ENCODE measurements around the gene METTL1. TPM values are rescaled to one million over a fixed set of nuclear protein-coding genes. Genes with fewer than 3 reads are reported as not detected.

The METTL1 gene
- total and polyA plus RNA-seq, 9 of the 15 experiments (the other 6 are each of a cell fraction or from before 2014, with no cell fraction given): 12.6 to 65.9 (median 39.2) TPM

DNA sequence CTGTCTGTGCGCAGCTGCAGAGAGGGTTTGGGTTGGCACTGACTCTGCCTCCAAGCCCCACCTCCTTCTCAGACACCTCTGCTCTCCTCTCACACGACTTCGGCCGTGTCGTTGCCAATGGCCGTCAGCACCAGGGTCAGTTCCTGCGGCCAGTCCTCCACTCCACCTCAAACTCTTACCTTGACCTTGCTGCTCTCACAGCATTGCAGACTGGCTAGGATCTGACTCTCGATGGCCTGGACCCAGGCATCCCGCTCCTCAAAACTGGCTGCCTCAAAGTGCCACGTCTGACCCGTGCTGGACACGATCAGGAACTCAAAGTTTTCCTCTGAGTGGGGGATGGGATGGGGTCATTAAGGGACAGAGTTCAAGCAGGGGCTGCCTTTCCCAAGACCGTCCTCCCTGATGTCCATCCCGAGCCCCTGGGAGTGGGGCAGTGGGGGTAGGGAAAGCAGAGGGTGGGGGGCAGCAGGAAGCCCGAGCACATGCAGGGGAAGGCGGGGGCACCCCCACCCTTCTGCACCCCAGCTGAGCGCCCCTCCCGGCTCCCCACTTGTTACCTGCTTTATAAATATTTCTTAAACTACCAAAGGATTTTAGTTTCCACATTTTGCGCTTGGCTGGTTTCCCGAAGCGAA lies 44.0 kb downstream of the METTL1 start (continued):
- TF ChIP-seq TAF1 (IDR thresholded peaks at IDR 0.05; ENCODE audit: control insufficient read depth, extremely low read depth, insufficient read depth, low read length, severe bottlenecking): no peak
- peak; percentile 88 for TF ChIP-seq EHMT2 (IDR thresholded peaks at IDR 0.05)
- TF ChIP-seq MIER1 (IDR thresholded peaks at IDR 0.05; ENCODE audit: low read depth): peak; percentile 79

DNA sequence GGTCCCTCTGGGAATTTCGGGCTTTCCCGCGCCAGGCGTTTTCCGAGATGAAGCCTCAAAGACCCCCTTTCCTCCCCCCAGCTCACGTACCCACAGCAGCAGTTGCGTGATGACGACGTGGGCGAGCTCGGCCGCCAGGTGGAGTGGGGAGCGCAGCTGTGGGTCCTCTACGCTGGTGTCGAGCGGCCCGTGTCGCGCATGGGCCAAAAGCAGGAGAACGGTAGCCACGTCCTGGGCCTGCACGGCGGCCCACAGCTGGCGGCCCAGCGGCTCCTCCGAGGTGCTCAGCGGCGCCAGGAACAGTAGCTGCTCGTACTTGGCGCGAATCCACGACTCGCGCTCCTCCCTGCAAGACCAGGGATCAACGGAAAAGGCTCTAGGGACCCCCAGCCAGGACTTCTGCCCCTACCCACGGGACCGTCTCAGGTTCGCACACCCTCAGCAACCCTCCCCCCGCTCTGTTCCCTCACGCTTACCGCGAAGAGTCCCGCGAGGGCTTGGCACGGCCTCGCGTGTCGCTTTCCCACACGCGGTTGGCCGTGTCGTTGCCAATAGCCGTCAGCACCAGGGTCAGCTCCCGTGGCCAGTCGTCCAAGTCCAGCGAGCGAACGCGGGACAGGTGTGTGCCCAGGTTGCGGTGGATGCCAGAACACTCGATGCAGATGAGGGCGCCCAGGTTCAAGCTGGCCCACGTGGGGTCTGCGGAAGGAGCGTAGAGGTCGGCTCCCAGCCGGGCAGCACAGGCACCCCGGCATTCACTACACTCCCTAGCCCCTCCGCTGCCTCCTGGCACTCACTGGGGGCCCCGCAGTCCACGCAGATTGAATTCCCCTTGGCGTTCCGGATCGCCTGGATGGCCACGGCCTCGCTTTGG lies 44.8 kb downstream of the METTL1 start:
- 77% methylated on average over 43 of the region's 76 CpGs for WGBS (ENCODE audit: insufficient coverage, low coverage, missing lambda C conversion rate)
- no peaks in the 10 kb centered on the region for H3K36me3 ChIP-seq (ENCODE audit: control insufficient read depth, insufficient read depth, low read length)
- peak overlapping the region in 1 of 2 experiments; percentile 68; a peak in 1 of 4 replicates for H3K9ac ChIP-seq (ENCODE audit: insufficient read depth in 1 of 2, low read depth in 2 of 2, low read length in 2 of 2)
- no peak overlapping the region for H3K4me2 ChIP-seq (ENCODE audit: insufficient read depth, low read length)
- peaks cover 25 to 29% of the 10 kb centered on the region in 2 experiments for H3K27me3 ChIP-seq (ENCODE audit: control insufficient read depth in 2 of 2, insufficient read depth in 2 of 2, low read length in 2 of 2)
- H4K20me1 ChIP-seq (replicated peaks; ENCODE audit: control insufficient read depth, insufficient read depth, low read length): no peaks in the 10 kb centered on the region; the same call in 1 of the 2 replicates
- H3K4me3 ChIP-seq: no peak overlapping the region
- no peak overlapping the region for H2AFZ ChIP-seq (ENCODE audit: low read depth, low read length)
- intact Hi-C loops (cut with micrococcal nuclease) (no loop called here), in situ Hi-C loops (cut with MboI) (no loop called here)
- H3K9me3 ChIP-seq (replicated peaks; ENCODE audit: control insufficient read depth, insufficient read depth, low read depth, low read length): no peaks in the 10 kb centered on the region; the same call in 1 of the 2 replicates
- POLR2A ChIA-PET: interaction anchor here (0.6 kb wide), 1 partner anchor 193 kb away, joined by 4 read pairs; no protein-coding TSS in a partner anchor
- H3K9me1 ChIP-seq (ENCODE audit: control insufficient read depth, insufficient read depth, low read length): peaks cover 4% of the 10 kb centered on the region
- CTCF ChIA-PET (ENCODE audit: low intra/inter-chr PET ratio): no interaction called here
- no peak for ATAC-seq
- no peak overlapping the region for H3K27ac ChIP-seq (ENCODE audit: extremely low read depth, low read depth, low read length)
- no peak for FAIRE-seq
- no peaks in the 10 kb centered on the region for H3K79me2 ChIP-seq (ENCODE audit: control insufficient read depth, insufficient read depth, low read length)
- peaks cover 0 to 20% of the 10 kb centered on the region in 2 experiments; a peak in 2 of 5 replicates for H3K4me1 ChIP-seq (replicated peaks in 1 of 2; ENCODE audit: control insufficient read depth in 2 of 2, insufficient read depth in 2 of 2, low read length in 2 of 2)
- no peak for DNase-seq (ENCODE audit: extremely low read depth in 1 of 4, low spot score in 3 of 4)
- no TSS peak for BruUV-seq (replicated peaks)
- TF ChIP-seq, protein P1, sequence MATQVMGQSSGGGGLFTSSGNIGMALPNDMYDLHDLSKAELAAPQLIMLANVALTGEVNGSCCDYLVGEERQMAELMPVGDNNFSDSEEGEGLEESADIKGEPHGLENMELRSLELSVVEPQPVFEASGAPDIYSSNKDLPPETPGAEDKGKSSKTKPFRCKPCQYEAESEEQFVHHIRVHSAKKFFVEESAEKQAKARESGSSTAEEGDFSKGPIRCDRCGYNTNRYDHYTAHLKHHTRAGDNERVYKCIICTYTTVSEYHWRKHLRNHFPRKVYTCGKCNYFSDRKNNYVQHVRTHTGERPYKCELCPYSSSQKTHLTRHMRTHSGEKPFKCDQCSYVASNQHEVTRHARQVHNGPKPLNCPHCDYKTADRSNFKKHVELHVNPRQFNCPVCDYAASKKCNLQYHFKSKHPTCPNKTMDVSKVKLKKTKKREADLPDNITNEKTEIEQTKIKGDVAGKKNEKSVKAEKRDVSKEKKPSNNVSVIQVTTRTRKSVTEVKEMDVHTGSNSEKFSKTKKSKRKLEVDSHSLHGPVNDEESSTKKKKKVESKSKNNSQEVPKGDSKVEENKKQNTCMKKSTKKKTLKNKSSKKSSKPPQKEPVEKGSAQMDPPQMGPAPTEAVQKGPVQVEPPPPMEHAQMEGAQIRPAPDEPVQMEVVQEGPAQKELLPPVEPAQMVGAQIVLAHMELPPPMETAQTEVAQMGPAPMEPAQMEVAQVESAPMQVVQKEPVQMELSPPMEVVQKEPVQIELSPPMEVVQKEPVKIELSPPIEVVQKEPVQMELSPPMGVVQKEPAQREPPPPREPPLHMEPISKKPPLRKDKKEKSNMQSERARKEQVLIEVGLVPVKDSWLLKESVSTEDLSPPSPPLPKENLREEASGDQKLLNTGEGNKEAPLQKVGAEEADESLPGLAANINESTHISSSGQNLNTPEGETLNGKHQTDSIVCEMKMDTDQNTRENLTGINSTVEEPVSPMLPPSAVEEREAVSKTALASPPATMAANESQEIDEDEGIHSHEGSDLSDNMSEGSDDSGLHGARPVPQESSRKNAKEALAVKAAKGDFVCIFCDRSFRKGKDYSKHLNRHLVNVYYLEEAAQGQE (IDR thresholded peaks at IDR 0.05; ENCODE audit: borderline replicate concordance): no peak
- TF ChIP-seq, protein P1 (CRISPR knock-in tag; IDR thresholded peaks at IDR 0.05; ENCODE audit: low read depth): no peak
- TF ChIP-seq PCBP1 (IDR thresholded peaks at IDR 0.05; ENCODE audit: low read depth, low read length, poor library complexity, severe bottlenecking): peak; percentile 39
- TF ChIP-seq, protein P2, sequence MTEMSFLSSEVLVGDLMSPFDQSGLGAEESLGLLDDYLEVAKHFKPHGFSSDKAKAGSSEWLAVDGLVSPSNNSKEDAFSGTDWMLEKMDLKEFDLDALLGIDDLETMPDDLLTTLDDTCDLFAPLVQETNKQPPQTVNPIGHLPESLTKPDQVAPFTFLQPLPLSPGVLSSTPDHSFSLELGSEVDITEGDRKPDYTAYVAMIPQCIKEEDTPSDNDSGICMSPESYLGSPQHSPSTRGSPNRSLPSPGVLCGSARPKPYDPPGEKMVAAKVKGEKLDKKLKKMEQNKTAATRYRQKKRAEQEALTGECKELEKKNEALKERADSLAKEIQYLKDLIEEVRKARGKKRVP (CRISPR knock-in tag; IDR thresholded peaks at IDR 0.05): no peak

All from K562 (cell line).